ENCODE measurements around the gene KRT2.

KRT2 gene

GRCh38 chr12:52606581-52607218 is 45.3 kb downstream of the KRT2 start:
- no peaks in the 10 kb centered on the region for H3K4me1 ChIP-seq (ENCODE audit: control insufficient read depth in 1 of 2, insufficient read depth in 1 of 2, low read depth in 1 of 2, low read length in 1 of 2)
- TF ChIP-seq CTCF (IDR thresholded peaks at IDR 0.05) = no peak
- peaks cover 47% of the 10 kb centered on the region for H3K27me3 ChIP-seq
- no peak overlapping the region for H3K27ac ChIP-seq
- no peak overlapping the region for H3K4me3 ChIP-seq (ENCODE audit: low read depth in 1 of 2, low read length in 1 of 2)
- no peaks in the 10 kb centered on the region for H3K9me3 ChIP-seq
- H3K36me3 ChIP-seq = no peaks in the 10 kb centered on the region

GRCh38 chr12:52606096-52606495 is 45.9 kb downstream of the KRT2 start:
- Histone ChIP-seq H3K27me3 (peaks cover 50% of the 10 kb centered on the region), H3K9me3 (no peaks in the 10 kb centered on the region), H3K36me3 (no peaks in the 10 kb centered on the region), H3K4me1 (ENCODE audit: control insufficient read depth in 1 of 2, insufficient read depth in 1 of 2, low read depth in 1 of 2, low read length in 1 of 2) (no peaks in the 10 kb centered on the region), H3K27ac (no peak overlapping the region), H3K4me3 (ENCODE audit: low read depth in 1 of 2, low read length in 1 of 2) (no peak overlapping the region)
- TF ChIP-seq CTCF (IDR thresholded peaks at IDR 0.05) = no peak

GRCh38 chr12:52605542-52605941 is 46.5 kb downstream of the KRT2 start:
- Histone ChIP-seq H3K9me3 (no peaks in the 10 kb centered on the region), H3K27me3 (peaks cover 50% of the 10 kb centered on the region), H3K27ac (no peak overlapping the region), H3K4me1 (ENCODE audit: control insufficient read depth in 1 of 2, insufficient read depth in 1 of 2, low read depth in 1 of 2, low read length in 1 of 2) (no peaks in the 10 kb centered on the region), H3K36me3 (no peaks in the 10 kb centered on the region), H3K4me3 (ENCODE audit: low read depth in 1 of 2, low read length in 1 of 2) (no peak overlapping the region)
- TF ChIP-seq CTCF (IDR thresholded peaks at IDR 0.05) = no peak

- H3K27ac ChIP-seq = no peak overlapping the region
- no peaks in the 10 kb centered on the region for H3K9me3 ChIP-seq
- no peak for TF ChIP-seq CTCF (IDR thresholded peaks at IDR 0.05)
- H3K27me3 ChIP-seq = peaks cover 50% of the 10 kb centered on the region
- no peak overlapping the region for H3K4me3 ChIP-seq (ENCODE audit: low read depth in 1 of 2, low read length in 1 of 2)
- H3K4me1 ChIP-seq (ENCODE audit: control insufficient read depth in 1 of 2, insufficient read depth in 1 of 2, low read depth in 1 of 2, low read length in 1 of 2) = no peaks in the 10 kb centered on the region
- H3K36me3 ChIP-seq = no peaks in the 10 kb centered on the region
These were observed 47.2 kb downstream of the KRT2 start for GRCh38 chr12:52604859-52605258.

GRCh38 chr12:52603314-52603713 is 48.7 kb downstream of the KRT2 start:
- peaks cover 52% of the 10 kb centered on the region for H3K27me3 ChIP-seq
- H3K27ac ChIP-seq = no peak overlapping the region
- TF ChIP-seq CTCF (IDR thresholded peaks at IDR 0.05) = no peak
- H3K4me1 ChIP-seq (ENCODE audit: control insufficient read depth in 1 of 2, insufficient read depth in 1 of 2, low read depth in 1 of 2, low read length in 1 of 2) = no peaks in the 10 kb centered on the region
- H3K9me3 ChIP-seq = no peaks in the 10 kb centered on the region
- H3K36me3 ChIP-seq = no peaks in the 10 kb centered on the region
- H3K4me3 ChIP-seq (ENCODE audit: low read depth in 1 of 2, low read length in 1 of 2) = no peak overlapping the region
